Measurements from ENCODE around the gene RPL13.

Gene RPL13

DNA sequence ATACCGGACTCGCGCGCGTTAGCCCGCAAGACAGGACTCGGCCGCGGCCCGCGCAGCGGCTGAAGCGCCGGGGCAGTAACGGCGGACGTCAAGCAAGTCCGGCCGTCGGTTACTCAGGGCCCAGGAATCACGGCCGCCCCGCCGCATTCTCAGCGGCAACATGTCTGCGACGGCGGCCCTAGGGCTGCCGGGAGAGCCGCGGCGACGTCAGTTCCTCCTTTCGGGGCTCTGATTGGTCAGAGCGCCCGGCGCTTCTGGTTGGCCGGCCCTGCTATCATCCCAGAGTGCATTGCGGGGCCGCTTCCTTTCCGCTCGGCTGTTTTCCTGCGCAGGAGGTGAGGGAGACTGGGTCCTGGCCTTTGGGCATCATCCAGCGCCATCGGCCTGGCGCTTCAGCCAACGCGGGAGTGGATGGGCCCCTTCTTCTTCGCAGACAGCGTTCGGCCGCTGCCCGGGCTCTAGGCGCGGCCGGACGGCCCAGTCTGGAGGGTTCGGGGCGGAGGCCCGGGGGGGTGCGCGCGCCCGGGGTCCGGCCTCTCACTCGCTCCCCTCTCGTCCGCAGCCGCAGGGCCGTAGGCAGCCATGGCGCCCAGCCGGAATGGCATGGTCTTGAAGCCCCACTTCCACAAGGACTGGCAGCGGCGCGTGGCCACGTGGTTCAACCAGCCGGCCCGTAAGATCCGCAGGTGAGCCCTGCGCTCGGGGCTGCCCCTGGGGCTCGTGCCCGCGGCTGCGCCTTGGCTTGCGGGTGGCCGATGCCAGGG, at the start of gene RPL13:
Gene RPL13, plus strand, starts transcription at position 305 of the 764 bp plus-strand sequence. Its CDS starts 278 bp downstream, at position 583.
- peak; percentile 45 to 96 (median 90) for DNase-seq

DNA sequence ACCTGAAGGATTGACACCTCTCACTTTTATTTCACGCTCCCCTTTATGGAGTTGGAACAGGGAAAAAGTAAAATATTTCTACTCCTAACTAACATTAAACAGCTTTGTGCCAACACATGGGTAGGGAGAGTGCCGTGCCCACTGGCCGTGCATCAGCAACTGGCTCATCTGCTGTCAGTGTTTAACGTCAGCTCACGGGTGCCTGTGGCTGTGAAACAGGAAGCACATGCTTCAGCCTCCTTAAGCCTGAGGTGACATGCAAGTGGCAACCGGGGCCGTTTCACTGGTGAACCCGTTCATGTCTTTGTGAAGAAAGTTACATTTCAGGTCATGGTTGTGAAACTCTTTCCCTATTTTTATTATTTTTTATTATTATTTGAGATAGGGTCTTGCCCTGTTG, 49.1 kb upstream of the RPL13 start:
- no peak for DNase-seq

DNA sequence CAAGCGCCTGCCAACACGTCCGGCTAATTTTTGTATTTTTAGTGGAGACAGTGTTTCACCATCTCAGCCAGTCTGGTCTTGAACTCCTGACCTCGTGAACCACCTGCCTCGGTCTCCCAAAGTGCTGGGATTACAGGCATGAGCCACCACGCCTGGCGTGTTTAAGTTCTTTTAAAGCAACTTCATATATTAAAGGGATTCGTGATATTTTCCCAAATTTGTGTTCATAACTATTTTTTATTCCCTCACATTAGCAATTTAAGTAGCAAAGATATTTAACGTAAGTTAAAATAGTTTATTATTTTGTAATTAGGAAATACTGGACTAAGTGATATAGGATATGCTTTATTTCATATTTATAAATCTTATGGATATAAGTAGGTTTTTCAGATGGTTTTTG, 48.0 kb upstream of the RPL13 start:
- DNase-seq: no peak

DNA sequence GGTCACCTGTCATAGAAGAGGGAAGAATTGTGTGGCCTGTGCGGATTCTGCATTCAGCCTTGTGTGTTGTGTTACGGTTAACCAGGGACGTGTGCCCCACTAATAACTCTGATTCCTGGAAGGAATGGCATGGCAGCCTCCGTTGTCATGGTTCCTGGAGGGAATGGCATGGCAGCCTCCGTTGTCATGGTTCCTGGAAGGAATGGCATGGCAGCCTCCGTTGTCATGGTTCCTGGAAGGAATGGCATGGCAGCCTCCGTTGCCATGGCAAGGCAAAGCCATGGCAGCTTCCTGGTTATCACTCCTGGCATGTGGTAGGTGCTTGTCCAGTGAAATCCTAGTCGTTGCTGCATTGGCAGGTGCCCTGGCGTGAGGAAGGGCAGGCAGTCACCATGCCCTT, 43.4 kb upstream of the RPL13 start:
- DNase-seq: peak in 4 of 56 donors; percentile 12 to 51 (median 33)

DNA sequence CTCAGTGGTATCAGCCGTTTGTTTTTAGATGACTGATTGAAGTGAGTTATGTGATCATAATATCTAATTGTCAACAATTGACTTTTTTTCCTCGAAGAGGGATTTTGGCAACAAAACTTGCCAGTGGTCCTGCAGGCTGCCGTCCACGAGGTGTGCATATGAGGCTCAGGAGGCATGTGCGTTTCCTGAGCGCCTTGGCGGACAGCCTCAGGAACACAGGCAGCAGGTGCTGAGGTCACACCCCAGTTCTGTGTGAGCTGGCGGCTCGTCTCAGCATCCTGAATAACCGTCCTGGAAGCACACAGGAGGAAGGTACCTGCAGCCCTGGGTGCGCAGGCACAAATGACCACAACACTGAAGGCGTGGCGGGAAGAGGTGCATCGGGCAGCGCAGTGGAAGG, 40.6 kb upstream of the RPL13 start:
- no peak for DNase-seq

DNA sequence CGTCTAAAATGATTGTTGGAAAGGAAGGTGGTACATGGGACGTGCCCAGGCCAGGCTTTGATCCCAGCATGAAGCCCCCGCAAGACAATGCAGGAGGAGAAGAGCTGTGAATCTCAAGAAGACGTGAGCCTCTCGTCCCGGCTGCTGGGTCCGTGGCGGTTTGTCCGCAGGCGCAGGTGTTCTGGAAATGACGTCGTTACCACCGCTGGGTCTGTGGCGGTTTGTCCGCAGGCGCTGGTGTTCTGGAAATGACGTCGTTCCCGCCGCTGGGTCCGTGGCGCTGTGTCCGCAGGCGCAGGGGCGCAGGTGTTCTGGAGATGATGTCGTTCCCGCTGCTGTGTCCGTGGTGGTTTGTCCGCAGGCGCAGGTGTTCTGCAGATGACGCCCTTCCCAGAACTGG, 38.2 kb upstream of the RPL13 start:
- DNase-seq: no peak

DNA sequence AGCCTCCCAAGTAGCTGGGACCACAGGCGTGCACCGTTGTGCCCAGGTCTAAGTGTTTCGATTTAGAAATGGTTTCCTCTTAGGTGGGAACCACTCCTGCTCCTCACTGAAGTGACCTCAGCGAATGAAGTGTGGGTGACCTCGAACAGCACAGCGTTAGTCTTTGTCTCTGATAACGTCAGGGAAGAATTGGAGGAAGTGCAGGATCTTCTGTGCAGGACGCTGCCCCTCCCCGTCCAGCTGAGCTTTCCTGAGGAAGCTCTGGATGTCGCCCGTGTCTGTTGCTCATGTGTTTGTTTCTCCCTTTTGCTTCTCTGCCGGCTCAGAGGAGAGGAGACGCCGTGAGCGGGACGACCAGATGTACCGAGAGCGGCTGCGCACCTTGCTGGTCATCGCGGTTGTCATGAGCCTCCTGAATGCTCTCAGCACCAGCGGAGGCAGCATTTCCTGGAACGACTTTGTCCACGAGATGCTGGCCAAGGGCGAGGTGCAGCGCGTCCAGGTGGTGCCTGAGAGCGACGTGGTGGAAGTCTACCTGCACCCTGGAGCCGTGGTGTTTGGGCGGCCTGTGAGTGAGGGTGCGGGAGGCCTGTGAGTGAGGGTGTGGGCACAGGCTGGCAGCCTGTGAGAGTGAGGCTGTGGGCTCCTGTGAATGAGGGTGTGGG, 36.7 kb upstream of the RPL13 start:
- no peak for DNase-seq

DNA sequence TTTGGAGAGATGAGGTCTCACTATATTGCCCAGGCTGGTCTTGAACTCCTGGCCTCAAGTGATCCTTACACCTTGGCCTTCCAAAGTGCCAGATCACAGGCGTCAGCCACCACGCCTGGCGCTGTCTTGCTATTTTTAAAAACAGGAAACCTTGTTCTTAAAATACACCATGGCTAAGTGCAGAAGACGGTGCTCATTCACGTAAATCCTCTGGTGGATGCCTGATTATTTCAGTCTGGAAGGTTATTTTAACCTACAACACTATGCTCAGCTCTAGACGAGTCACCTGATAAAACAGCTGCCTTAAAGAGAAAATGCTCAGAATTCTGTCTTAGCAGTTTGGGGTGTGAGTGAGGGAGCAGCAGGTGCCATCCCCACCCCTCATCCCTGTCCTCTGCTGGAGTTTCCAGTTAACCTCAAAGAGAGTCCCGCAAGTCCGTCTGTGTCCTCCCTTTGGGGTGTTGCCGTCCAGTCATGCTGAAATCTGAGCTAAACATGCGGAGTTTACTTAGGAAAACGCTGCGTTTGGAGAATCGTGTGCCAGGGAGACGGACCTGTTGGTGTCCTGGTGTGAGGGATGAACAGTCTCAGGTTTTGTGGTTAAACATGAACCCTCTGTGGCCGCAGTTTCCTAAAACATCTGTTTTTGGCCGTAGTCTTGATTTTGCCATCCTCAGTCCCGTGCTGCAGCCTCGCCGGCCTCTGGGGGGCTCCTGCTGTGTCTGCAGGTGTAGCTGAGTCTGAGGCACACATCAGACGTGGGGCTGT, 35.2 kb upstream of the RPL13 start:
- no peak for DNase-seq

DNA sequence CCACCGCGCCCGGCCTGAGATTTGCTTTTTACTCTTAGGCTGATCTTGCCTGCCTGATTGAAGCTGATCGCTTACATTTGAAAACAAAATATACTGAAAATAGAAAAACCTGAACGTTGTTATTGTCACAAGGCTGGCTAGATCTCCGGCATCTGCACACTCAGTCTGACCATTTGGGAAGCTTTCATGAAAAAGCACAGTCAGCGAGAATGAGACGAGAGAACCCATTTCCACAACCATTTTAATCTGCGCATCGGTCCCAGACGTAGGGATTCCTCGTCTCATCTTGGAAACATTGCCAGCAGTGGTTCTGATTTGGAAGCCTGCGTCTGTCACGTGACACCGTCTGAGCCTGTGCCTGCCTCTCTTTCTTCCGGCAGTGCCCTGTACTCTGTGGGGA, 31.4 kb upstream of the RPL13 start:
- no peak for DNase-seq

DNA sequence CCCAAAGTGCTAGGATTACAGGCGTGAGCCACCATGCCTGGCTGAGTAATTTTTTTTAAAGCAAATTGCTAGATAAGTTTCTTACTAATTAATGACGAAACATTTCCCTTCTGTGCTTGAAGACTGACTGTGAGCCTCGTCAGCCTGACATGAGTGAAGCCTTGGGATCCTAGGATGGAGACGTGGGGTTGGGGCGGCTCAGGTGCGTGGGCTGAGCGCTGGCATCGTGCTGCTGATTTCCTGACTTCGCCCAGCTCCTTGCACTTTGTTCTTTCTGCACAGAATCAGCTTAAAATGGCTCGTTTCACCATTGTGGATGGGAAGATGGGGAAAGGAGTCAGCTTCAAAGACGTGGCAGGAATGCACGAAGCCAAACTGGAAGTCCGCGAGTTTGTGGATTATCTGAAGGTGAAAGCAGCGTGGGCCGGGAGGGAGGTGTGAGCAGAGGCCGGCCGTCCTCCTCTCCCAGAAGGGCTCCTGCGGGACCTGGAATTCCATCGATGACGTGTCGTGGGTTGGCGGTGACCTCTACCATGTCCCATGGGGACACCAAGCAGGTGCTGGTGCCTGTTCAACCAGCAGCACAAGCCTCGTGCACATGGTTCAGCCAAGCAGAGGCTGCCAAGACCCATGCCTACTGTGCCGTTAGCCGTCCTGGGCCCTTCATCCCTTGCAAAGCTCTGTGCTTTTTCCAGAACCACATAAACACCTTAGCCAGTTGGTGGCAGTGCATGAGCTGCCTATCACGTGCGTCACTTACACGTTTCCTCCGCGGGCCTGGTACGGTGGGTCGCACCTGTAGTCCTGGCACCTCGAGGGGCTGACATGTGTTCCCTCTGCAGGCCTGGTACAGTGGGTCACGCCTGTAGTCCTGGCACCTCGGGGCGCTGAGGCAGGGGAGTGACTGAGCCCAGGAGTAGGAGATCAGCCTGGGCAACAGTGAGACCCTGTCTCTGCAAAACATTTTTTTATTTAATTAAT, 29.8 kb upstream of the RPL13 start:
- DNase-seq: no peak

DNA sequence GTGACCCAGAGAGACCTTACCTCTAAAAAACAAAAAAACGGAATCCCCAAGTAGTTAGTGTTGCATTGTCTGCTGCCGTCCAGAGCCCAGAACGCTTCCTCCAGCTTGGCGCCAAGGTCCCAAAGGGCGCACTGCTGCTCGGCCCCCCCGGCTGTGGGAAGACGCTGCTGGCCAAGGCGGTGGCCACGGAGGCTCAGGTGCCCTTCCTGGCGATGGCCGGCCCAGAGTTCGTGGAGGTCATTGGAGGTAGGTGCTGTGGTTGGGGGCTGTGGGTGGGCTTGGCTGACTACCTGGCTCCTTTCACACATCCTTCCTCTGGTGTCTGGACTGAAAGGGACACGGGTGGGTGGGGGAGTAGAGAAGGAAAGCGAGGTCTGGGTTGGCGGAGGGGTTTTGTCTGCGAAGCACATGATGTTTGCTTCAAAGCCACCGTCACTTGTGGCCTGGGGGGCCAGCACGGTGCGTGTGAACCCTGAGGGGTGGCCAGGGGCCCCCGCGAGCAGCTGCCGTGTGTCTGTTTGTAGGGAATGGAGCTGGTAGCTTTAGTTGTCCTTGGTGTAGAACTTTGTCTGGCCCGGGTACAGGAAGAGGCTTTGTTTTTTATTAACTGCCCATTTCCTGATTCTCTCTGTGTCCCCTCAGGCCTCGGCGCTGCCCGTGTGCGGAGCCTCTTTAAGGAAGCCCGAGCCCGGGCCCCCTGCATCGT, 28.5 kb upstream of the RPL13 start:
- no peak for DNase-seq

DNA sequence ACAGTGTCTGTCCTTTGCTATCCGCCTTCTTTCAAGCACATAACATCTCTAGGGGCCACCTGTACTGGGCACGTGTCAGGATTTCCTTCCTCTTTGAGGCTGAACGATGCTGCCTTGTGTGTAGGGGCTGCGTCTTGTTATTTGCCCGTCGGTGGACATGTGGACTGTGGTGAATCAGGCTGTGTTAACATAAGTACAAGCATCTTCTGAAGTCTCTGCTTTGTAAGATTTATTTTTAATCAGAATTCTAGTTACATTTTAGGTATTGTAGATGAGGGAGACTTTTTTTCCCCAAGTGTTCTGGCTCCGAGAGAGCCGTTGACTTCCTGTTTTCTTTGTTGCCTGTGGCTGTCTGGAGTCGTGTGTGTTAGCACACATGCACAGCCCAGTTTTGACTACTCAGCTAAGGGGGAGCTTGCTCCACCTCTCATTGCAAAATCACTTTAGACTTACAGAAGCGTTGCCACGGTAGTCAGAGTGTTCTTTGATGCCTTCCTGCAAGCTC, 26.2 kb upstream of the RPL13 start:
- DNase-seq: peak in 19 of 56 donors; percentile 6 to 60 (median 20)

DNA sequence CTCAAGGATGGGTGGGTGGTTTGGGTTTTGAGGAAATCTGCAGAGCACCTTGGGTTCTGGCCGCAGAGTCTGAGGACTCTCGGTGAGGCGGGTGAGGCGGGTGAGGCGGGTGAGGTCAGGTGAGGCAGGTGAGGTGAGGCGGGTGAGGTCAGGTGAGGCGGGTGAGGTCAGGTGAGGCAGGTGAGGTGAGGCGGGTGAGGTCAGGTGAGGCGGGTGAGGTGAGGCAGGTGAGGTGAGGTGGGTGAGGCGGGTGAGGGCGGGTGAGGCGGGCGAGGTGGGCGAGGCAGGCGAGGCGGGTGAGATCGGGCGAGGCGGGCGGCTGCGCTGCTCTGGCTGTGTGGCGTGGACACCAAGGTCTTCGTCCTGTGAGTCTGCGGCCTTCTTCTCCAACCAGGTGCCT, 24.1 kb upstream of the RPL13 start:
- DNase-seq: no peak

DNA sequence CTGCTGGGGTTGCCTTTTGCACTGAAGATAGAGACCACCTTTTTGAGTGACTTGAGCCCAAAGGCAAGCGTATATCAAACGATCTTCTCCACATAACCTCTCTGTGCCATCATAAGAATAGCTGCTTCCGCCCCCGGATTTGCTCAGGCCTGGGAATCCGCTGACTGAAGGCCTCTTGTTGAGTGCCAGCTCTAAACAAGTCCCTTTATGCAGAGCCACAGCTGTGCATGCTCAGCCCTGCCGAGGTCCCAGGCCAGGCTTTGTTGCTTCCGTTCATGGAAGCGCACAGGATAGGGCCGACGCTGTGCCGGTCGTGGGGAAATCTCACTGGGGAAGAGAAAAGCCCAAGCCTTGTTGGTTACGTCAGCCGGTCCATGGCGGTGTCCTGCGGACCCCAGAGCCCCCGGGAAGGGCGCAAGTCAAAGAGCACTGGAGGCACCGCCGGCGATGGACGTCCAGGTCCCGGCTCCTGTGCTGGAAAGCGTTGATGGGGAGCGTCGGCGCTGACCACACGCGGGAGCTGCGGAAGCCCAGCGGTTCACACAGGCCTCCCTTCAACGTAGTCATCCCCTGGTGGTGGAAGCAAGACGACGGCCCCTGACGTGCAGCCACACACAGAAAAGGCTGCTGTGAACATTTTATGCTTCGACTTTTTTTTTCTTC, 23.5 kb upstream of the RPL13 start:
- DNase-seq: peak in 51 of 56 donors; percentile 15 to 87 (median 55)

DNA sequence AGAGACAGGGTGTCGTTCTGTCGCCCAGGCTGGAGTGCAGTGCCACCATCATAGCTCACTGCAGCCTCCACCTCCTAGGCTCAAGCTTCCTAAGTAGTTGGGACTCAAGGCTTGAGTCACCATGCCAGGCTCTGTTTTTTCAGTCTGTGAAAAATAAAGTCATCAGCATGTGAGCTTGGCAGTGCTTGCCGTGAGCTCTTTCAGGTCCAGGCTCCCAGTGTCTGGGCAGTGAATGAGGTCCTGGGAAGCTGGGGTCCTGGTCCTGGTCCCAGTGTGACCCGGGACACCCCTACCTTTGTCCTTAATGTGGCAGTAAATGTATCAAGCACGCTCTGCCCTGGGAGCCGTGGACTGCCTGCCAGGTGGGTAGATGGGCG, 22.9 kb upstream of the RPL13 start:
- DNase-seq: peak in 12 of 56 donors; percentile 9 to 58 (median 26)

DNA sequence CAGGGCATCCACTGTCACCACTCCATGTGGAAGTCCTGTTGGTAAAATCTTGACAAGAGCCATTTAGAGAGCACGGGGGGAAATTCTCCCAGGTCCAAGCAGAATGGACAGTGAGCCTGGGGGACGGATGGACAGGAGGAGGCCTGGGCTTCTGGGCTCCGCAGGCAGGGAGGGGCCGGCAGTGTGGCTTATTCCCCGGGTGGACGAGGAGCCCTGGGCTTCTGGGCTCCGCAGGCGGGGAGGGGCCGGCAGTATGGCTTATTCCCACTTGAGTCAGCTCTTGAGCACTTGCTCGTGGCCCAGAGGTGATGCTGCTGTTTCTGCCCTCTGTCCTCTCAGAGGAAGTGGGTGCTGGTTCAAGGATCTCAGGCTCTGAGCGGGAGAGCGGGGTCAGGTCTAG, 22.2 kb upstream of the RPL13 start:
- no peak for DNase-seq

DNA sequence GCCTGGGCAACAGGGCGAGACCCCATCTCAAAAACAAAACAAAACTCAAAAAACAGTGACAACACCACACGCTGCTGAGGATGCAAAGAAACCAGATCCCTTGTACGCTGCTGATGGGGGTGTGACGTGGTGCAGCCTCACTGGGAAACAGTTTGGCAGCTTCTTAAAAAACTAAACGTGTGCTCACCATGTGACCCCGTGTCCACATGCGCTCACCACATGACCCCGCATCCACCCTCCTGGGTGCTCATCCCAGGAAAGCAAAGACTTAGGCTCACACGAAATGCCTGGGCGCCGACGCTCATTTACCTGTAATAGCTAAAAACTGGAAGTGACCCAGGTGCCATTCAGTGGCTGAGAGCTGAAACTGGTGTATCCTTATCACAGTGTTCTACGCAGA, 19.9 kb upstream of the RPL13 start:
- no peak for DNase-seq

DNA sequence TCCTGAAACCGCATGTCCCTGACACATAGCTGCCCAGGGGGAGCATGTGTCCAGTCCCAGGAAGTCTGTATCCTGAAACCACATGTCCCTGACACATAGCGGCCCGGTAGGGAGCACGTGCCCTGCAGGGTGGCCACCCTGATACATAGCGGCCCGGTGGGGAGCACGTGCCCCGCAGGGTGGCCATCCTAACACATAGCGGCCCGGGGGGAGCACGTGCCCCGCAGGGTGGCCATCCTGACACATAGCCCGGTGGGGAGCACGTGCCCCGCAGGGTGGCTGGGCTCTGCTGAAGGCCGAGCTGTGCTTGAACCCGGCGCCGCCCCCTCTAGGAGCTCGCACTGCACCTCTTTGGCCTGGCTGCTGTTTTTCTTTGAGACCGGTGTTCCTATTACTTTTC, 18.7 kb upstream of the RPL13 start:
- no peak for DNase-seq

DNA sequence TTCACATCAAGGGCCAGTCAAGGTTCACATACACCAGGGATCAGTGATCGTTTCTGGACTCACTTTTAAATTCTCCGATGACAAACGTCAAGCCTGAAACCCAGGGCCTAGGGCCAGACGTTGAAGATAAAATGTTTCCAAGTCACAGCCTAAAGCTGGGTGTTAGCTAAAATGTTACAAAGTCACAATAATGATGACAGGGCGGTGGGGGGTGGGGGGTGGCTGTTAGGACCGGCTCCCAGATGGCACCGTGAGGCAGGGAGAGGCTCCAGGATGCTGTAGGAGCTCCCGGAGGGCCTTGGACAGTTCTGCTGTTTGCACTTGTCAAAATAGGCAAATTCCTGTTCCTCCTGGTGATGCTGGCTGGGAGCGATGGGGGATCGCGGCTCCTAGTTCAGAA, 16.4 kb upstream of the RPL13 start:
- no peak for DNase-seq

DNA sequence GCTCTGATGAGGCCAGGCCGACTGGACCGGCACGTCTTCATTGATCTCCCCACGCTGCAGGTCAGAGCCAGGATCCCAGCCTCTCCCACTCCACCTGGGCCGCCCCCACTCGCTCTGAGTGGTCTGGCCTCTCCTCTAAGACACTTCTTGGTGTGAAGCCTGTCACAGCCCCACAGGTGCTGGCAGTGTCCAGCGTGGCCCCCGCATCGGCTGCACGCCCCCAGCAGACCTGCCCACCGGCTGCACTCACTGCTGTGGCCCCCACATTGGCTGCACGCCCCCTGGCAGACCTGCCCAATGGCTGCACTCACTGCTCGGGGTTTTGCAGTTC, 15.8 kb upstream of the RPL13 start:
- no peak for DNase-seq
